ENCODE results near the gene TMEM254. TPM values are rescaled to one million over a fixed set of nuclear protein-coding genes. Genes with fewer than 3 reads are reported as not detected.
"Not testable (repeated sequence)": the region's sequence is repeated elsewhere in the genome, so short reads cannot be mapped to it uniquely, and the experiment has no call there.

TMEM254 gene
- total RNA-seq, 1 experiment from 2014 or later = 36.9 TPM

DNA sequence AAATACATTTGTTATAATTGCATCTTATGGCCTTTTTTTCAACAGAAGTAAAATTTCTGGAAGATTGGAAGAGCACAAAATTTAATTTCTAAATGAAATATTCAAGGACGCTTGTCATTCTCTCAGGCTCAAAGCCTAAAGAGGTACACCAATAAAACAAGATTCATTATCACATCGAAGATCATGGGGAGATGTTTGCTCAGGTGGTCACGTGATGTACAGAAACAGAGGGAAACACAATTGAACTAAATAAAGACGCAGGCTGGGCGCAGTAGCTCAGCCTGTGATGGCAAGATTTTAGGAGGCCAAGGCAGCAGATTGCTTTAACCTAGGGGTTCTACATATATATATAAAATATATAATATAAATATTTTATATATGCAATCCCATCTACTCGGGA is 37.3 kb upstream of the TMEM254 start:
- Histone ChIP-seq H3K9me2 (replicated peaks; ENCODE audit: insufficient read depth, low read length) (no peaks in the 10 kb centered on the region), H2AFZ (ENCODE audit: low read length) (no peak overlapping the region), H4K20me1 (ENCODE audit: insufficient read depth, low read depth, low read length) (no peaks in the 10 kb centered on the region), H3K4me1 (ENCODE audit: low read length) (no peaks in the 10 kb centered on the region), H3K9me3 (ENCODE audit: low read length) (no peaks in the 10 kb centered on the region), H3K4me2 (ENCODE audit: low read depth, low read length, poor library complexity, severe bottlenecking) (no peak overlapping the region), H3K27me3 (ENCODE audit: low read length) (no peaks in the 10 kb centered on the region), H3K79me2 (ENCODE audit: low read length) (no peaks in the 10 kb centered on the region), H3K9ac (ENCODE audit: low read length) (no peak overlapping the region), H3K36me3 (ENCODE audit: insufficient read depth, low read length) (no peaks in the 10 kb centered on the region), H3K4me3 (ENCODE audit: low read length) (no peak overlapping the region), H3K27ac (ENCODE audit: low read length) (no peak overlapping the region)
- DNase-seq = no peak

DNA sequence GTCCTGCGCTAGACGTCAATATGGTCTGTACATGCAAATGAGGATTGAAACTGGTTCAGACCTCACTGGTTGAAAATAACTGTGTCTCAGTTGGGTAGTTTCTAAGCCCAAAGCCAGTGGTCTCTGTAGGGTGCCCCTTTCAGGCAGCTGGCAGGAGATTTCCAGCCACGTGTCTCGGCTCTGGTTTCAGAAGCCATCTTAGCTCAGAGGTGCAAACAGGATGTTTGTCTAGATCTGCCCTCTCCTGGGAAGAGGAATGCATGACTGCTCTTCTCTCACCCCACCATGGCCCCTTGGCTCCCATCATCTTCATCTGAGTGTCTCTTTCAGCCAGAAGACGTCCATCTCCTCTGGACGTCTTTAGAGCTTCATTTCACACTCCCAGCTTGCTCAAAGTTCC is 33.5 kb upstream of the TMEM254 start:
- not testable (repeated sequence) for H3K9me2 ChIP-seq (replicated peaks; ENCODE audit: insufficient read depth, low read length); H3K4me1 ChIP-seq (ENCODE audit: low read length); H3K4me2 ChIP-seq (ENCODE audit: low read depth, low read length, poor library complexity, severe bottlenecking); H2AFZ ChIP-seq (ENCODE audit: low read length); H3K36me3 ChIP-seq (ENCODE audit: insufficient read depth, low read length); H3K9ac ChIP-seq (ENCODE audit: low read length); H3K27me3 ChIP-seq (ENCODE audit: low read length); H3K27ac ChIP-seq (ENCODE audit: low read length); H3K9me3 ChIP-seq (ENCODE audit: low read length); H3K79me2 ChIP-seq (ENCODE audit: low read length); H4K20me1 ChIP-seq (ENCODE audit: insufficient read depth, low read depth, low read length); DNase-seq; H3K4me3 ChIP-seq (ENCODE audit: low read length)

DNA sequence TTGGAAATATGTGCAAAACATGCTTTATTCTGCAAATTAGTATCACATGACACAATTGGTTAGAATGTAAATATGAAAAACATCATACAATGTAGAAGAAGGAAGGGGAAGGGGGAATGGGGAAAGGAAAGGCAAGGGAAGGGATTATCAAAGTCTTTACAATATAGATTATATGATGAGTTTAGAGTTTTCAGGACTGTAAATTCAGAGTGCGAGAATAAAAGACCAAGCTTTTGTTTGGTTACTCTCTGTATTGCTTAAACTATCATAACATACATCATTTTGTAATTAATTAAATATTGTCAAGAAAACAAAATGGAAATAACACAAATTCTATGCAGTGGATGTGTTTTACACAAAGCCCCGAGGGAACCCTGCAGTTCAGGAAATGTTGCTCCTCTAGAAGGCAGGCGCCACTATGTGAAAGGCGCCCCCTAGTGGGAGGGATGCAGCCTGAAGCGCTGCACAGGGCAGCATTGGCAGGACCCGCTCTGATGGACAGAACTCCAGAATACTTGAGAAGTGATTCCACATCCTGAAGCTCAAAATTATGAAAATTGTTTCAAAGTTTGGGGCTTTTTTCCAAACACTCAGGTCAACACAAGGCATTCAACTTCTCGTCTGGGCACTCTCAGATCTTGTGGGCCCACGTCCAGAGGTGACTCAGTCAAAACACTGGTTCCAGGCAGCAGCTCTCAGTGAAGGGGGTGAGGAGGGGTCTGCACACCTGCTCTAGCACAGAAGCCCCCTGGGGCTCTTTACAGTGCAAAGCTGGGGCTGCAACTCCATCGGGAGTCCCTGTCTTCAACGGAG is 31.6 kb upstream of the TMEM254 start:
- no peak overlapping the region for H3K4me2 ChIP-seq (ENCODE audit: low read depth, low read length, poor library complexity, severe bottlenecking)
- no peak overlapping the region for H2AFZ ChIP-seq (ENCODE audit: low read length)
- DNase-seq = peak; percentile 85

DNA sequence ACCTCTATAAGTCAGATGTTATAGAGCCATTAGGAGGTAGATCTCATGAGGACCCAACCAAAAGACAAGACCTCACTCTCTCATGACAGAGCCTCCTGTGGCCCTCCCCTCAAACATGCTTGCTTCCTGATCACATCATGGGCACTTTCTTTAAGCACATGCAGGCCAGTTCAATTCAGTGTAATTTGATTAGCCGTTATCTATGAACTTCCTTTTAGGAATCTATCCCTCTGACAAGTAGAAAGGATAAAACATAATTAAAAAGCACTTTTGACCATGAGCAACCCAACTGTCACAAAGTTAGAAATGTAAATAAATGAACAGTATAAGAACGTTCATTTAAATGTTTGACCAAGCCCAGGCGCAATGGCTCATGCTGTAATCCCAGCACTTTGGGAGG is 27.7 kb upstream of the TMEM254 start:
- H3K27ac ChIP-seq (ENCODE audit: low read length) = no peak overlapping the region
- H3K4me3 ChIP-seq (ENCODE audit: low read length) = no peak overlapping the region
- H3K36me3 ChIP-seq (ENCODE audit: insufficient read depth, low read length) = no peaks in the 10 kb centered on the region
- H3K79me2 ChIP-seq (ENCODE audit: low read length) = no peaks in the 10 kb centered on the region
- no peaks in the 10 kb centered on the region for H3K9me2 ChIP-seq (replicated peaks; ENCODE audit: insufficient read depth, low read length)
- no peaks in the 10 kb centered on the region for H3K4me1 ChIP-seq (ENCODE audit: low read length)
- H3K9me3 ChIP-seq (ENCODE audit: low read length) = no peaks in the 10 kb centered on the region
- no peak overlapping the region for H2AFZ ChIP-seq (ENCODE audit: low read length)
- H3K9ac ChIP-seq (ENCODE audit: low read length) = no peak overlapping the region
- H4K20me1 ChIP-seq (ENCODE audit: insufficient read depth, low read depth, low read length) = no peaks in the 10 kb centered on the region
- no peak for DNase-seq
- no peak overlapping the region for H3K4me2 ChIP-seq (ENCODE audit: low read depth, low read length, poor library complexity, severe bottlenecking)
- no peaks in the 10 kb centered on the region for H3K27me3 ChIP-seq (ENCODE audit: low read length)

More for the DNA sequence above, 31.6 kb upstream of the TMEM254 start:
- Histone ChIP-seq H3K9me3 (ENCODE audit: low read length) (no peaks in the 10 kb centered on the region), H3K27ac (ENCODE audit: low read length) (no peak overlapping the region), H3K4me3 (ENCODE audit: low read length) (no peak overlapping the region), H3K4me1 (ENCODE audit: low read length) (no peaks in the 10 kb centered on the region), H4K20me1 (ENCODE audit: insufficient read depth, low read depth, low read length) (no peaks in the 10 kb centered on the region), H3K36me3 (ENCODE audit: insufficient read depth, low read length) (no peaks in the 10 kb centered on the region), H3K9me2 (replicated peaks; ENCODE audit: insufficient read depth, low read length) (no peaks in the 10 kb centered on the region), H3K27me3 (ENCODE audit: low read length) (no peaks in the 10 kb centered on the region), H3K79me2 (ENCODE audit: low read length) (no peaks in the 10 kb centered on the region), H3K9ac (ENCODE audit: low read length) (no peak overlapping the region)

DNA sequence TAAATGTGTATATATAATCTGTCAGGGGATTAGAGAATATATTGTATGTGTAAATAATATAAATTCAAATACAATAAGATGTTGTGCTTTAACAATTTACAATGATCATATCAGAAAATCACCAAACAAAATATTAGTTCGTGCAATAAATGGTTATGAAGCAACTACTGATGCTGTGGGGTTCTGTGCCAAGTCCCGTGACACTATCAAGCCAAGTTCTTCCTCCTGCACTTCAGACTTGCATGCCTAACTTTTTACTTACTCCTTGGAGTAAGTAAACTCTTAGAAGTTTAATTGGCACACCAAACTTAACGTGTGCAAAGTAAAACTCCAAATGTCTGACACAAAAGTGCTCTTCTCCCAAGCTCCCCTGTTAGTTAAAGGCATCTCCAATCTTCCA is 26.5 kb upstream of the TMEM254 start:
- no peaks in the 10 kb centered on the region for H3K9me3 ChIP-seq (ENCODE audit: low read length)
- no peak overlapping the region for H3K4me2 ChIP-seq (ENCODE audit: low read depth, low read length, poor library complexity, severe bottlenecking)
- no peaks in the 10 kb centered on the region for H3K79me2 ChIP-seq (ENCODE audit: low read length)
- no peaks in the 10 kb centered on the region for H4K20me1 ChIP-seq (ENCODE audit: insufficient read depth, low read depth, low read length)
- H3K4me3 ChIP-seq (ENCODE audit: low read length) = no peak overlapping the region
- no peak overlapping the region for H3K27ac ChIP-seq (ENCODE audit: low read length)
- no peaks in the 10 kb centered on the region for H3K36me3 ChIP-seq (ENCODE audit: insufficient read depth, low read length)
- no peak for DNase-seq
- no peaks in the 10 kb centered on the region for H3K27me3 ChIP-seq (ENCODE audit: low read length)
- no peak overlapping the region for H2AFZ ChIP-seq (ENCODE audit: low read length)
- H3K4me1 ChIP-seq (ENCODE audit: low read length) = no peaks in the 10 kb centered on the region
- no peaks in the 10 kb centered on the region for H3K9me2 ChIP-seq (replicated peaks; ENCODE audit: insufficient read depth, low read length)
- no peak overlapping the region for H3K9ac ChIP-seq (ENCODE audit: low read length)

DNA sequence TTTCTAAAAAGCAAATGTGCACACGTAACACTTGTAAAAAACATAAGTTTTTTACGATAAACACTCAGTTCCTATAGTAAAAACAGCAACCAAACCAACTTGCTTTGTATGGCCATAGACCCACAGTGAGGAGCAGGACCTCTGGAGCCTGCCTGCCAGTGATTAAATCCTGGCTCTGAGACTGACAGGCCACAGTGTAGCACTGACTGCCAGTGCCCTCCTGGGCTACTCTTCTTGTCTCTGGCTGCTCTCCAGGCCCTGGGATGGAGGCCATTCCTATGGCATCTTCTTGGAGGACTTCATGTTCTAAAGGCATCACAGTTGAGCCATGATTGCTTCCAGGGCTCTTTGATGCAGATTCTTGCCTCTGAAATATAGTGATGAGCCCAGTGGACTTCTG is 22.7 kb upstream of the TMEM254 start:
- no peaks in the 10 kb centered on the region for H4K20me1 ChIP-seq (ENCODE audit: insufficient read depth, low read depth, low read length)
- no peaks in the 10 kb centered on the region for H3K9me3 ChIP-seq (ENCODE audit: low read length)
- no peak overlapping the region for H3K9ac ChIP-seq (ENCODE audit: low read length)
- no peak overlapping the region for H3K4me2 ChIP-seq (ENCODE audit: low read depth, low read length, poor library complexity, severe bottlenecking)
- no peaks in the 10 kb centered on the region for H3K9me2 ChIP-seq (replicated peaks; ENCODE audit: insufficient read depth, low read length)
- no peak overlapping the region for H2AFZ ChIP-seq (ENCODE audit: low read length)
- no peaks in the 10 kb centered on the region for H3K27me3 ChIP-seq (ENCODE audit: low read length)
- no peaks in the 10 kb centered on the region for H3K79me2 ChIP-seq (ENCODE audit: low read length)
- H3K4me3 ChIP-seq (ENCODE audit: low read length) = no peak overlapping the region
- DNase-seq = no peak
- H3K27ac ChIP-seq (ENCODE audit: low read length) = no peak overlapping the region
- H3K36me3 ChIP-seq (ENCODE audit: insufficient read depth, low read length) = no peaks in the 10 kb centered on the region
- H3K4me1 ChIP-seq (ENCODE audit: low read length) = no peaks in the 10 kb centered on the region

DNA sequence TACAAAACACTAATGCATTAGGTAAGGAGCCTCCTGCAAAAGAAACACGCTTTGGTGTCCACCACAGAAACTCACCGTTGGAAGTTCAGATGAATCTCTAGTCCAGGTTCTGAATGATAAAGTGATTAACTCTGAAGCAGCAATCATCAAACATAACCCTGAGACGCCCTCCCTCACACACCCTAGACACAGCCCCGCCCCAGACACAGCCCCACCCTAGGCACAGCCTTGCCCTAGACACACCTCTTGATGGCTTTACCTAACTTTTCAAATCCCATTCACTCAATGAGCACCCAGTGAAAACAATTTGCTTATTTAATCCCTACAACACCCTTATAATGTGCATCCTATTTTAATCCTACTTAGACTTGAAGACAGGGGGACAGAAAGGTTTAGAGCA is 21.3 kb upstream of the TMEM254 start:
- no peak for DNase-seq
- Histone ChIP-seq H3K79me2 (ENCODE audit: low read length) (no peaks in the 10 kb centered on the region), H3K4me3 (ENCODE audit: low read length) (no peak overlapping the region), H3K4me1 (ENCODE audit: low read length) (no peaks in the 10 kb centered on the region), H4K20me1 (ENCODE audit: insufficient read depth, low read depth, low read length) (no peaks in the 10 kb centered on the region), H3K27me3 (ENCODE audit: low read length) (no peaks in the 10 kb centered on the region), H3K9me2 (replicated peaks; ENCODE audit: insufficient read depth, low read length) (no peaks in the 10 kb centered on the region), H3K27ac (ENCODE audit: low read length) (no peak overlapping the region), H3K4me2 (ENCODE audit: low read depth, low read length, poor library complexity, severe bottlenecking) (no peak overlapping the region), H3K36me3 (ENCODE audit: insufficient read depth, low read length) (no peaks in the 10 kb centered on the region), H3K9ac (ENCODE audit: low read length) (no peak overlapping the region), H2AFZ (ENCODE audit: low read length) (no peak overlapping the region), H3K9me3 (ENCODE audit: low read length) (no peaks in the 10 kb centered on the region)

DNA sequence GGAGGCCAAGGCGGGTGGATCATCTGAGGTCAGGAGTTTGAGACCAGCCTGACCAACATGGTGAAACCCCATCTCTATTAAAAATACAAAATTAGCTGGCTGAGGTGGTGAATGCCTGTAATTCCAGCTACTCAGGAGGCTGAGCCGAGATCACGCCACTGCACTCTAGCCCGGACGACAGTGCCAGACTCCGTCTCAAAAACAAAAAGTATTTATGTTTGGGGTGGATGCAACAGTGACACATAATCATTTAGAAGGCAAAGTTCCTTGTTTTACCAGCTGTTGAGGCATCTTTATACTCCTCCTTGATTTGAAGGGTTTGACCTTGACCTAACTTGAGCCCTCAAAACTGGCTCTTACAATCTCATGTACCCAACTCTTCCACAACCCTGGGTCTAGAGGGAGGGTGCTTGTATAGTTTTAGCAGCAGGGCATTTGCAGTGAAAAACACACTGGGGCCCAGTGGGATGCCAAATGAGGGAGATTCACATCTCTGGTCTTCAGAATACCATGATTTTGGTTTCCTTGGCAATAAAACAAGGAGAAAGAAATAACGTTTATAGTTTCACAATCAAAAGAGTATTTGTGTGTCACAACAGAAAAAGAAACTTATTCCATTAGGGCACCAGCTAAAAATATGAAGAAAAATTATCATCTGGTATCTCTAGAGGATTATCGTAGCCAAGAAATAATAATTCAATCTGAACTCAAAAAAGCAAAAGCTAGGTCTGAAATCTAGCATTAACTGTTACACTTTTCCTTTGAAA is 14.2 kb upstream of the TMEM254 start:
- Histone ChIP-seq H3K4me1 (ENCODE audit: low read length) (no peaks in the 10 kb centered on the region), H3K4me2 (ENCODE audit: low read depth, low read length, poor library complexity, severe bottlenecking) (no peak overlapping the region), H3K36me3 (ENCODE audit: insufficient read depth, low read length) (no peaks in the 10 kb centered on the region), H4K20me1 (ENCODE audit: insufficient read depth, low read depth, low read length) (no peaks in the 10 kb centered on the region), H2AFZ (ENCODE audit: low read length) (no peak overlapping the region), H3K27ac (ENCODE audit: low read length) (no peak overlapping the region), H3K9me2 (replicated peaks; ENCODE audit: insufficient read depth, low read length) (no peaks in the 10 kb centered on the region), H3K4me3 (ENCODE audit: low read length) (no peak overlapping the region), H3K9ac (ENCODE audit: low read length) (no peak overlapping the region), H3K79me2 (ENCODE audit: low read length) (no peaks in the 10 kb centered on the region), H3K9me3 (ENCODE audit: low read length) (peaks cover 5% of the 10 kb centered on the region), H3K27me3 (ENCODE audit: low read length) (no peaks in the 10 kb centered on the region)
- no peak for DNase-seq

Measured in Karpas-422 (cell line).